HEK293 (cell line): ENCODE measurements around the gene ECM2.

Experiments
- CTCF ChIA-PET: fragments of 350-600 bp; formaldehyde crosslinking; extraction: SDS; loops from one replicate; lab custom pipeline; 2021; ENCODE audit warnings: antibody characterized with exemption; lab: Yijun Ruan, JAX
- POLR2A ChIA-PET: fragments of 300-600 bp; formaldehyde crosslinking; extraction: SDS; loops from one replicate; lab custom pipeline; 2020; ENCODE audit warnings: antibody characterized with exemption, inconsistent platforms; lab: Yijun Ruan, JAX
- H3K27ac ChIP-seq: fragments of 200-500 bp; sonication (Bioruptor generic); 2 replicates; pipeline ENCODE4 v1.5.1; 2014; ENCODE audit warnings: low read depth, low read length, control low read depth, inconsistent platforms; ENCODE audit errors: extremely low read depth
- H3K36me3 ChIP-seq, 2 experiments: fragments of 200-500 bp in 1 of 2; sonication (Bioruptor generic) in 1 of 2; 1 replicate in 1 of 2; 2 replicates in 1 of 2; pipeline ENCODE4 v1.5.1; 2014 to 2017; ENCODE audit warnings: inconsistent platforms in 2 of 2, low read length in 2 of 2; ENCODE audit not compliant: control insufficient read depth in 2 of 2, insufficient read depth in 1 of 2
- H3K4me1 ChIP-seq: fragments of 200-500 bp; sonication (Bioruptor generic); 2 replicates; pipeline ENCODE4 v1.5.1; 2014; ENCODE audit warnings: mild to moderate bottlenecking, low read length, inconsistent platforms; ENCODE audit not compliant: control insufficient read depth, insufficient read depth
- H3K4me3 ChIP-seq: 2 replicates; pipeline ENCODE4 v1.5.1; 2011; ENCODE audit warnings: low read depth, mild to moderate bottlenecking, control low read depth, low read length, moderate library complexity
- H3K9me3 ChIP-seq: fragments of 200-500 bp; sonication (Bioruptor generic); 2 replicates; pipeline ENCODE4 v1.5.1; 2014; ENCODE audit warnings: low read depth, low read length, inconsistent platforms; ENCODE audit not compliant: control insufficient read depth, insufficient read depth
- FEZF1 ChIP-seq: fragments of 450-650 bp; formaldehyde crosslinking; IDR thresholded peaks from 2 replicates; pipeline ENCODE4 v1.5.1; 2016; ENCODE audit warnings: missing biosample characterization, missing genetic modification characterization
- HOXD13 ChIP-seq: sonication (generic); formaldehyde crosslinking; IDR thresholded peaks from 2 replicates; pipeline ENCODE4 v1.8.0; 2022; ENCODE audit warnings: missing genetic modification reagents, borderline replicate concordance
- KLF16 ChIP-seq: fragments of 450-650 bp; formaldehyde crosslinking; IDR thresholded peaks from 2 replicates; pipeline ENCODE4 v1.5.1; 2017; ENCODE audit warnings: missing biosample characterization, missing genetic modification characterization
- MEIS1 ChIP-seq: sonication (generic); formaldehyde crosslinking; IDR thresholded peaks from 2 replicates; pipeline ENCODE4 v1.8.1; 2022; ENCODE audit warnings: missing genetic modification reagents, mild to moderate bottlenecking, borderline replicate concordance
- OSR2 ChIP-seq: fragments of 450-650 bp; formaldehyde crosslinking; IDR thresholded peaks from 2 replicates; pipeline ENCODE4 v1.5.1; 2016; ENCODE audit warnings: missing biosample characterization, missing genetic modification characterization
- REST ChIP-seq: fragments of 450-650 bp; formaldehyde crosslinking; IDR thresholded peaks from 2 replicates; pipeline ENCODE4 v1.5.1; 2016; ENCODE audit warnings: missing biosample characterization, missing genetic modification characterization
- SETDB1 ChIP-seq: IDR thresholded peaks from one replicate; pipeline ENCODE4 v1.6.1; 2017; ENCODE audit warnings: mild to moderate bottlenecking, low read length, moderate library complexity, mixed read lengths; ENCODE audit not compliant: insufficient read length
- ZBTB1 ChIP-seq: fragments of 450-650 bp; formaldehyde crosslinking; IDR thresholded peaks from 2 replicates; pipeline ENCODE4 v1.5.1; 2016; ENCODE audit warnings: missing biosample characterization, missing genetic modification characterization
- ZFP3 ChIP-seq: fragments of 450-650 bp; formaldehyde crosslinking; IDR thresholded peaks from 2 replicates; pipeline ENCODE4 v1.5.1; 2016; ENCODE audit warnings: low read depth, missing biosample characterization, missing genetic modification characterization
- ZIC2 ChIP-seq: fragments of 450-650 bp; formaldehyde crosslinking; IDR thresholded peaks from 2 replicates; pipeline ENCODE4 v1.5.1; 2016; ENCODE audit warnings: missing biosample characterization, missing genetic modification characterization
- ZNF175 ChIP-seq: fragments of 450-650 bp; formaldehyde crosslinking; IDR thresholded peaks from 2 replicates; pipeline ENCODE4 v1.5.1; 2016; ENCODE audit warnings: missing biosample characterization, missing genetic modification characterization
- ZNF292 ChIP-seq: fragments of 450-650 bp; formaldehyde crosslinking; IDR thresholded peaks from 2 replicates; pipeline ENCODE4 v1.5.1; 2016; ENCODE audit warnings: low read depth, missing biosample characterization, missing genetic modification characterization, borderline replicate concordance
- ZNF391 ChIP-seq: fragments of 450-650 bp; formaldehyde crosslinking; IDR thresholded peaks from 2 replicates; pipeline ENCODE4 v1.5.1; 2016; ENCODE audit warnings: low read depth, missing biosample characterization, missing genetic modification characterization, borderline replicate concordance
- ZNF416 ChIP-seq: fragments of 450-650 bp; formaldehyde crosslinking; IDR thresholded peaks from 2 replicates; pipeline ENCODE4 v1.5.1; 2016; ENCODE audit warnings: missing biosample characterization, missing genetic modification characterization
- ZNF433 ChIP-seq: fragments of 450-650 bp; formaldehyde crosslinking; IDR thresholded peaks from 2 replicates; pipeline ENCODE4 v1.5.1; 2016; ENCODE audit warnings: missing biosample characterization, missing genetic modification characterization, low read depth
- ZNF518A ChIP-seq: fragments of 450-650 bp; formaldehyde crosslinking; conservative IDR thresholded peaks from 2 replicates; pipeline ENCODE4 v1.5.1; 2016; ENCODE audit warnings: low read depth, missing biosample characterization, missing genetic modification characterization
- ZNF555 ChIP-seq: fragments of 450-650 bp; formaldehyde crosslinking; conservative IDR thresholded peaks from 2 replicates; pipeline ENCODE4 v1.5.1; 2017; ENCODE audit warnings: missing biosample characterization, mild to moderate bottlenecking, missing genetic modification characterization, inconsistent platforms
- ZNF571 ChIP-seq: fragments of 450-650 bp; formaldehyde crosslinking; IDR thresholded peaks from 2 replicates; pipeline ENCODE4 v1.5.0; 2017; ENCODE audit warnings: missing biosample characterization, missing genetic modification characterization
- ZNF777 ChIP-seq: fragments of 450-650 bp; formaldehyde crosslinking; IDR thresholded peaks from 2 replicates; pipeline ENCODE4 v1.5.1; 2017; ENCODE audit warnings: missing biosample characterization, missing genetic modification characterization, borderline replicate concordance

Gene ECM2

GRCh38 chr9:92463984-92464383, 71.8 kb downstream of the ECM2 start:
- no peak overlapping the region for H3K27ac ChIP-seq
- POLR2A ChIA-PET: no interaction called here

More at GRCh38 chr9:92463984-92464383, 71.8 kb downstream of the ECM2 start:
- CTCF ChIA-PET: interaction anchor here (0.6 to 0.8 kb wide), 2 partner anchors 8 to 509 kb away, joined by 3 to 6 read pairs; no protein-coding TSS in a partner anchor
- Histone ChIP-seq H3K4me3 (no peak overlapping the region), H3K4me1 (no peaks in the 10 kb centered on the region), H3K9me3 (no peaks in the 10 kb centered on the region), H3K36me3 (no peaks in the 10 kb centered on the region)
- TF ChIP-seq ZFP3 (tag by site-specific recombination) (no peak), ZNF777 (tag by site-specific recombination) (no peak), FEZF1 (tag by site-specific recombination) (no peak), ZNF175 (no peak), ZNF416 (no peak), ZNF391 (no peak), ZIC2 (tag by site-specific recombination) (no peak), KLF16 (no peak), ZNF555 (tag by site-specific recombination) (no peak), HOXD13 (CRISPR knock-in tag) (no peak), ZNF292 (tag by site-specific recombination) (no peak), ZNF433 (tag by site-specific recombination) (no peak), REST (tag by site-specific recombination) (no peak), SETDB1 (no peak), ZNF518A (tag by site-specific recombination) (no peak), ZNF571 (tag by site-specific recombination) (no peak), ZBTB1 (tag by site-specific recombination) (no peak), MEIS1 (no peak), OSR2 (no peak)
